Heart left ventricle (tissue), 13 donors: ENCODE data around the gene MYH15.

Experiments used
- POLR2A ChIP-seq, 2 donors: fragments of 450-650 bp; IDR thresholded peaks; one replicate each; pipeline ENCODE4 v1.6.1; 2017; ENCODE audit warnings: antibody characterized with exemption in 2 of 2, mild to moderate bottlenecking in 2 of 2, moderate library complexity in 2 of 2
- TF ChIP-seq, protein P1 (sequence below), 12 donors: fragments of 200-600 bp; sonication (generic) in 4 of 12; IDR thresholded peaks; one replicate each; pipeline versions ENCODE4 v1.5.0 to v1.8.0; 2018 to 2022; ENCODE audit warnings: antibody characterized with exemption in 12 of 12, mild to moderate bottlenecking in 5 of 12
- donor health status: ischemic (EF 13 %, LVEDD 7.1; RV severe dilation, severe dysfunction).
- donor health status: DM: no; HTN: yes; CAD: no.
- donor health status: DM: no; HTN: no; CAD: no.
- donor health status: ischemic (EF 25% LVEDD 6.9; RV normal size, moderate dysfunction).
- donor health status: ischemic (EF 25% LVEDD 5.7; RV mildly dilated, moderate dysfunction).
- donor health status: ischemic (EF 35%, LVEDD 5.7; RV mildly dilated, moderate dysfunction).
- donor health status: nonischemic (EF 11% LVEDD 7.7; RV severe dilation, severe dysfunction).
- donor health status: DM: yes; HTN: yes; CAD: no.
- donor health status: PGD.
- donor health status: ischemic (EF 29% LVEDD 5.4; RV normal size, mild dysfunction).
- donor health status: nonischemic (EF 23%, LVEDD 6.1; RV moderate dilation, normal function).

DNA sequence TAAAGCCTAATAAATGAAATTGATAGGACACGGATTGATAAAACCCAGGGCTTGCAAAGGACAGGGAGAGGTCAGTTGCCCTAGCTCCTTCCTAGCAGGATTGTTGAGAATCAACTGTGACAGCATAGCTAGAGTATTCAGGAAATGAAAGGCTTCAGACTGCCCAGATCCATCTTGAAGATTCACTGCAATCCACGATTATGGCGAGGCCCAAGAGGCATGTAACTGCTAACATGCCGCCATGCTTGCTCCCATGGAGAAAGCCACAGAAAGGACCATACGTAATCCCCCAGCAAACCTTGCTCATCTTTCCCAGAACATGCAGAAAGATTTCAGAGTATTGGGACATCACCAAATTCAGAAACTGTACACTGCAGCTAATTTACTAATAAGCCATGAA lies 41.3 kb downstream of the MYH15 start:
- TF ChIP-seq POLR2A (IDR thresholded peaks at IDR 0.05), result no peak
- TF ChIP-seq, protein P1, sequence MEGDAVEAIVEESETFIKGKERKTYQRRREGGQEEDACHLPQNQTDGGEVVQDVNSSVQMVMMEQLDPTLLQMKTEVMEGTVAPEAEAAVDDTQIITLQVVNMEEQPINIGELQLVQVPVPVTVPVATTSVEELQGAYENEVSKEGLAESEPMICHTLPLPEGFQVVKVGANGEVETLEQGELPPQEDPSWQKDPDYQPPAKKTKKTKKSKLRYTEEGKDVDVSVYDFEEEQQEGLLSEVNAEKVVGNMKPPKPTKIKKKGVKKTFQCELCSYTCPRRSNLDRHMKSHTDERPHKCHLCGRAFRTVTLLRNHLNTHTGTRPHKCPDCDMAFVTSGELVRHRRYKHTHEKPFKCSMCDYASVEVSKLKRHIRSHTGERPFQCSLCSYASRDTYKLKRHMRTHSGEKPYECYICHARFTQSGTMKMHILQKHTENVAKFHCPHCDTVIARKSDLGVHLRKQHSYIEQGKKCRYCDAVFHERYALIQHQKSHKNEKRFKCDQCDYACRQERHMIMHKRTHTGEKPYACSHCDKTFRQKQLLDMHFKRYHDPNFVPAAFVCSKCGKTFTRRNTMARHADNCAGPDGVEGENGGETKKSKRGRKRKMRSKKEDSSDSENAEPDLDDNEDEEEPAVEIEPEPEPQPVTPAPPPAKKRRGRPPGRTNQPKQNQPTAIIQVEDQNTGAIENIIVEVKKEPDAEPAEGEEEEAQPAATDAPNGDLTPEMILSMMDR (IDR thresholded peaks at IDR 0.05), result no peak
